Uterus (tissue), 4 donors: Measurements from ENCODE around the gene SLITRK3. TPM values are rescaled to one million over a fixed set of nuclear protein-coding genes. Genes with fewer than 3 reads are reported as not detected.

Experiments used
- DNase-seq, 2 donors: peaks; one replicate each; pipeline ENCODE4 v3.0.0-alpha.2; 2019 to 2020
- H3K27ac ChIP-seq, 2 donors: fragments of 200-600 bp; sonication (generic); 1 replicate in 1 of 2; 2 replicates in 1 of 2; pipeline ENCODE4 v1.5.1; 2016 to 2018
- H3K27me3 ChIP-seq, 2 donors: fragments of 200-600 bp; sonication (generic); one replicate each; pipeline ENCODE4 v1.5.1; 2018 to 2019; ENCODE audit warnings: control low read depth in 1 of 2
- H3K36me3 ChIP-seq, 2 donors: fragments of 200-600 bp; sonication (generic); one replicate each; pipeline ENCODE4 v1.5.1; 2019; ENCODE audit warnings: control low read depth in 1 of 2
- H3K4me1 ChIP-seq, 2 donors: fragments of 200-600 bp; sonication (generic); one replicate each; pipeline ENCODE4 v1.5.1; 2018 to 2019; ENCODE audit warnings: control low read depth in 1 of 2
- H3K4me3 ChIP-seq, 2 donors: fragments of 200-600 bp; sonication (generic); 1 replicate in 1 of 2; 2 replicates in 1 of 2; pipeline ENCODE4 v1.5.1; 2018 to 2019; ENCODE audit warnings: mild to moderate bottlenecking in 1 of 2
- H3K9me3 ChIP-seq, 2 donors: fragments of 200-600 bp; sonication (generic); one replicate each; pipeline ENCODE4 v1.5.1; 2019; ENCODE audit warnings: control low read depth in 1 of 2
- POLR2A ChIP-seq, 2 donors: fragments of 450-650 bp; IDR thresholded peaks; one replicate each; pipeline ENCODE4 v1.6.1; 2016; ENCODE audit warnings: antibody characterized with exemption in 2 of 2, mild to moderate bottlenecking in 1 of 2, moderate library complexity in 1 of 2
- intact Hi-C: fragments of 100-400 bp; cut with DNase I; formaldehyde crosslinking; loops from one replicate; pipeline ENCODE4 v1.15.1; 2023; ENCODE audit warnings: low total_unique reads
- total RNA-seq, 4 donors: library from RNA; depleted of rRNA in 3 of 4; stranded (reverse); fragments of >200 nt in 3 of 4; gene quantifications; one replicate each; pipeline versions ENCODE4 v1.1.0 to v1.2.4, GENCODE V29; 2014 to 2023
- TF ChIP-seq, protein P1 (sequence below), 4 experiments: fragments of 200-600 bp in 2 of 4; fragments of 450-650 bp in 2 of 4; sonication (generic) in 2 of 4; IDR thresholded peaks; one replicate each; pipeline ENCODE4 v1.5.1; 2016 to 2019; ENCODE audit warnings: antibody characterized with exemption in 4 of 4, mild to moderate bottlenecking in 2 of 4, moderate library complexity in 1 of 4
- donor health status: DM: yes; HTN: yes; CAD: no.

SLITRK3 gene
- total RNA-seq, 4 donors from 2014 or later, result under 0.01 to 31.7 (median 17.3) TPM

DNA sequence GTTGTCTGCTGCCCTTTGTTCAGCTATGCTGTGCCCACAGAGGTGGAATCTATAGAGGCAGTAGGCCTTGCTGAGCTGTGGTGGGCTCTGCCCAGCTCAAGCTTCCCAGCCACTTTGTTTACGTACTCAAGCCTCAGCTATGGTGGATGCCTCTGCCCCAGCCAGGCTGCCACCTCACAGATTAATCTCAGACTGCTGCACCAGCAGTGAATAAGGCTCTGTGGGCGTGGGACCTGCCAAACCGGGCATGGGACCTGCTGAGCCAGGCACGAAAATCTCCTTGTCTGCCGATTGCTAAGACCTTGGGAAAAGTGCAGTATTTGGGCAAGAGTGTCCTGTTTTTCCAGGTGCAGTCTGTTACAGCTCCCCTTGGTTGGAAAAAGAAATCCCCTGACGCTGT, 26.8 kb downstream of the SLITRK3 start:
- TF ChIP-seq POLR2A (IDR thresholded peaks at IDR 0.05), result no peak
- TF ChIP-seq, protein P1, sequence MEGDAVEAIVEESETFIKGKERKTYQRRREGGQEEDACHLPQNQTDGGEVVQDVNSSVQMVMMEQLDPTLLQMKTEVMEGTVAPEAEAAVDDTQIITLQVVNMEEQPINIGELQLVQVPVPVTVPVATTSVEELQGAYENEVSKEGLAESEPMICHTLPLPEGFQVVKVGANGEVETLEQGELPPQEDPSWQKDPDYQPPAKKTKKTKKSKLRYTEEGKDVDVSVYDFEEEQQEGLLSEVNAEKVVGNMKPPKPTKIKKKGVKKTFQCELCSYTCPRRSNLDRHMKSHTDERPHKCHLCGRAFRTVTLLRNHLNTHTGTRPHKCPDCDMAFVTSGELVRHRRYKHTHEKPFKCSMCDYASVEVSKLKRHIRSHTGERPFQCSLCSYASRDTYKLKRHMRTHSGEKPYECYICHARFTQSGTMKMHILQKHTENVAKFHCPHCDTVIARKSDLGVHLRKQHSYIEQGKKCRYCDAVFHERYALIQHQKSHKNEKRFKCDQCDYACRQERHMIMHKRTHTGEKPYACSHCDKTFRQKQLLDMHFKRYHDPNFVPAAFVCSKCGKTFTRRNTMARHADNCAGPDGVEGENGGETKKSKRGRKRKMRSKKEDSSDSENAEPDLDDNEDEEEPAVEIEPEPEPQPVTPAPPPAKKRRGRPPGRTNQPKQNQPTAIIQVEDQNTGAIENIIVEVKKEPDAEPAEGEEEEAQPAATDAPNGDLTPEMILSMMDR (IDR thresholded peaks at IDR 0.05), result no peak
- no peaks in the 10 kb centered on the region for H3K4me1 ChIP-seq
- no peak overlapping the region for H3K4me3 ChIP-seq
- DNase-seq, result no peak
- no peak overlapping the region for H3K27ac ChIP-seq
- intact Hi-C loops, result no loop called here
- no peaks in the 10 kb centered on the region for H3K27me3 ChIP-seq
- no peaks in the 10 kb centered on the region for H3K9me3 ChIP-seq
- H3K36me3 ChIP-seq, result no peaks in the 10 kb centered on the region

DNA sequence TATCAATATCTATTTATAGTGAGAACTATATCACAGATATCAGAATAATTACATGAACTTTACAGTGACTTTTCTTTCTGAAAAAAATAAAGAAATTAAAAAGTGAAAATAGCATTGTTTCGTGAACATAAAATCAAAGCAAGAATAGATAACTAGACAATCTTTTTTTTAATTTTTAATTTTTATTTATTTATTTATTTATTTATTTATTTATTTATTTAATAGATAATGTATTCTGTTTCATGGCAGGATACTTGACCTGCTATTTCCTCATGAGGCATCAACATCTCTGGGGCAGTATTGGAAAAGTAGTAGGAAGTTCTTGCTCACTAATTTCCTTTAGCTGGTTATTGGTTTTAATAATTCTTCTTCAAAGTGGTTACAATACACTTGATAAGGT, 33.3 kb downstream of the SLITRK3 start:
- Histone ChIP-seq H3K27me3 (no peaks in the 10 kb centered on the region), H3K9me3 (no peaks in the 10 kb centered on the region), H3K27ac (no peak overlapping the region), H3K4me1 (no peaks in the 10 kb centered on the region), H3K36me3 (no peaks in the 10 kb centered on the region), H3K4me3 (no peak overlapping the region)
- TF ChIP-seq, protein P1 (IDR thresholded peaks at IDR 0.05), result no peak
- no peak for TF ChIP-seq POLR2A (IDR thresholded peaks at IDR 0.05)
- intact Hi-C loops, result no loop called here
- DNase-seq, result no peak

DNA sequence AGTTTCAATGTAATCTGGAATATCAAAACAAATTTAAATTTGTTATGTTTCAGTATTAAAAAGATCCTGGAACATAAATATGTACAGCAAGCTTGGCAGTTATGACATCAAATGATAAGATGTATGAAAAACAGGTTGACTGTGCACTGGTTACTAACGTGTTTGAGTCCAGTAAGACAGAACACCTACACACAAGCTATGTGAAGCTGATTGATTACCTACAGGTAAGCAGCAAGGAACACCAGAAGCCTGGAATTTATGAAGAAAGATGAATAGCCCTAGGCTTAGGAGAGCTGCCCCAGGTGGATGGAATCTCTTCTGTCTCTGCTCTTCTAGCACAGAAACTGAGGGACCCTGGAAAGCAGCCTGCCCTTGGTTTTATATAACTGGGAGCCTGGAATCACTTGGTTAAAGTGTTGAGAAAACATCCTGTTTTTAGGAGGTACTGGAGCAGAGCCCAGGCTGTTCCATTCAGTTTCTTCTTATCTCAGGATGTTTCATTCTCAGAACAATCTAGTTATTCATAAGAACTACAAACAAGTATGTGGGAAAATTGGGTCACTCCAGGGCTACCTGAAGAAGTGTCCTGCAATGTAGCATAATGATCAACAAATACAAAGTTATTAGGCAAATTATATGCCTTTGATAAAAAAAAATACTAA, 36.3 kb downstream of the SLITRK3 start:
- no peak overlapping the region for H3K4me3 ChIP-seq
- TF ChIP-seq, protein P1 (IDR thresholded peaks at IDR 0.05), result no peak
- no peak for TF ChIP-seq POLR2A (IDR thresholded peaks at IDR 0.05)
- H3K9me3 ChIP-seq, result no peaks in the 10 kb centered on the region
- no peak for DNase-seq
- H3K4me1 ChIP-seq, result no peaks in the 10 kb centered on the region
- H3K27ac ChIP-seq, result no peak overlapping the region
- no peaks in the 10 kb centered on the region for H3K27me3 ChIP-seq
- H3K36me3 ChIP-seq, result no peaks in the 10 kb centered on the region
- intact Hi-C loops, result no loop called here

GRCh38 chr3:165158011-165158410, 38.2 kb downstream of the SLITRK3 start:
- no peak for TF ChIP-seq POLR2A (IDR thresholded peaks at IDR 0.05)
- TF ChIP-seq, protein P1 (IDR thresholded peaks at IDR 0.05), result no peak
- Histone ChIP-seq H3K36me3 (no peaks in the 10 kb centered on the region), H3K27me3 (no peaks in the 10 kb centered on the region), H3K27ac (no peak overlapping the region), H3K4me1 (no peaks in the 10 kb centered on the region), H3K4me3 (no peak overlapping the region), H3K9me3 (no peaks in the 10 kb centered on the region)
- DNase-seq, result no peak
- intact Hi-C loops, result no loop called here

GRCh38 chr3:165156757-165157420, 39.3 kb downstream of the SLITRK3 start:
- Histone ChIP-seq H3K4me3 (no peak overlapping the region), H3K9me3 (no peaks in the 10 kb centered on the region), H3K36me3 (no peaks in the 10 kb centered on the region), H3K27me3 (no peaks in the 10 kb centered on the region), H3K4me1 (no peaks in the 10 kb centered on the region), H3K27ac (no peak overlapping the region)
- TF ChIP-seq, protein P1 (IDR thresholded peaks at IDR 0.05), result no peak
- no peak for TF ChIP-seq POLR2A (IDR thresholded peaks at IDR 0.05)
- DNase-seq, result no peak
- intact Hi-C loops, result no loop called here
